Non-pigmented ciliary epithelial cell (primary cell): ENCODE results near the gene LLGL1.

ENCODE experiments used
- DNase-seq: peaks from one replicate; pipeline ENCODE4 v3.0.0-alpha.2; 2010; ENCODE audit warnings: low read depth

The LLGL1 gene

GRCh38 chr17:18225121-18225641 is at the start of gene LLGL1:
Gene LLGL1, plus strand, starts transcription at chr17:18225635. Its CDS starts 48 bp downstream, at chr17:18225683.
- peak; percentile 51 for DNase-seq

GRCh38 chr17:18176176-18176575 is 49.3 kb upstream of the LLGL1 start:
- no peak for DNase-seq

GRCh38 chr17:18177133-18177532 is 48.3 kb upstream of the LLGL1 start:
- no peak for DNase-seq

- no peak for DNase-seq
These were observed 47.7 kb upstream of the LLGL1 start for GRCh38 chr17:18177722-18178121.

- DNase-seq: no peak
These were observed 46.2 kb upstream of the LLGL1 start for GRCh38 chr17:18179196-18179595.

GRCh38 chr17:18179804-18180203 is 45.6 kb upstream of the LLGL1 start:
- DNase-seq: no peak

GRCh38 chr17:18181358-18181757 is 44.1 kb upstream of the LLGL1 start:
- no peak for DNase-seq

- no peak for DNase-seq
These were observed 43.1 kb upstream of the LLGL1 start for GRCh38 chr17:18182110-18182977.

- no peak for DNase-seq
These were observed 42.5 kb upstream of the LLGL1 start for GRCh38 chr17:18182978-18183333.

- DNase-seq: peak; percentile 99
These were observed 41.9 kb upstream of the LLGL1 start, which contains the start of gene ALKBH5 for GRCh38 chr17:18183334-18184142. Gene ALKBH5, plus strand, starts transcription at chr17:18183828. Its CDS starts 416 bp downstream, at chr17:18184244.

GRCh38 chr17:18184143-18185031 is 41.0 kb upstream of the LLGL1 start:
- no peak for DNase-seq

- DNase-seq: no peak
These were observed 40.0 kb upstream of the LLGL1 start for GRCh38 chr17:18185391-18185790.

GRCh38 chr17:18185832-18186626 is 39.4 kb upstream of the LLGL1 start:
- DNase-seq: no peak

GRCh38 chr17:18186627-18186982 is 38.8 kb upstream of the LLGL1 start:
- no peak for DNase-seq

GRCh38 chr17:18187226-18187625 is 38.2 kb upstream of the LLGL1 start:
- DNase-seq: no peak

GRCh38 chr17:18187821-18188761 is 37.3 kb upstream of the LLGL1 start:
- no peak for DNase-seq

- DNase-seq: no peak
These were observed 34.7 kb upstream of the LLGL1 start for GRCh38 chr17:18190628-18191235.

- DNase-seq: no peak
These were observed 34.2 kb upstream of the LLGL1 start for GRCh38 chr17:18191236-18191667.

- no peak for DNase-seq
These were observed 33.5 kb upstream of the LLGL1 start for GRCh38 chr17:18191967-18192366.
